HG03565 (cell line): ENCODE data around the gene FCHSD2.

Experiments
- ATAC-seq: cut with Tn5 transposase; IDR thresholded peaks from one replicate; pipeline ENCODE4 v1.9.1; 2021; ENCODE audit warnings: mild to moderate bottlenecking, moderate library complexity; ENCODE audit not compliant: unreplicated experiment

FCHSD2 gene

GRCh38 chr11:72975778-72976521, 166.2 kb downstream of the FCHSD2 start:
- ATAC-seq, result no peak

- ATAC-seq, result no peak
These were observed 167.5 kb downstream of the FCHSD2 start for GRCh38 chr11:72974487-72975205.

GRCh38 chr11:72972496-72973128, 169.5 kb downstream of the FCHSD2 start:
- no peak for ATAC-seq

- no peak for ATAC-seq
These were observed 170.7 kb downstream of the FCHSD2 start for GRCh38 chr11:72971192-72971967.

- no peak for ATAC-seq
These were observed 171.5 kb downstream of the FCHSD2 start for GRCh38 chr11:72970557-72971118.

- ATAC-seq, result peak; percentile 84
These were observed 172.2 kb downstream of the FCHSD2 start for GRCh38 chr11:72969894-72970335.

- no peak for ATAC-seq
These were observed 173.7 kb downstream of the FCHSD2 start for GRCh38 chr11:72968390-72968789.

- no peak for ATAC-seq
These were observed 176.4 kb downstream of the FCHSD2 start for GRCh38 chr11:72965672-72966071.

GRCh38 chr11:72962717-72963116, 179.4 kb downstream of the FCHSD2 start:
- no peak for ATAC-seq

- ATAC-seq, result no peak
These were observed 180.0 kb downstream of the FCHSD2 start for GRCh38 chr11:72962084-72962483.

GRCh38 chr11:72959998-72960731, 182.0 kb downstream of the FCHSD2 start:
- ATAC-seq, result no peak

- no peak for ATAC-seq
These were observed 183.3 kb downstream of the FCHSD2 start for GRCh38 chr11:72958791-72959190.

- ATAC-seq, result no peak
These were observed 186.7 kb downstream of the FCHSD2 start for GRCh38 chr11:72955466-72955865.

GRCh38 chr11:72954860-72955259, 187.3 kb downstream of the FCHSD2 start:
- no peak for ATAC-seq

GRCh38 chr11:72953637-72954036, 188.5 kb downstream of the FCHSD2 start:
- no peak for ATAC-seq

GRCh38 chr11:72951888-72952287, 190.2 kb downstream of the FCHSD2 start:
- ATAC-seq, result no peak

GRCh38 chr11:72951193-72951592, 190.9 kb downstream of the FCHSD2 start:
- no peak for ATAC-seq

GRCh38 chr11:72950685-72951084, 191.4 kb downstream of the FCHSD2 start:
- ATAC-seq, result no peak

- no peak for ATAC-seq
These were observed 194.9 kb downstream of the FCHSD2 start for GRCh38 chr11:72947229-72947628.

GRCh38 chr11:72943664-72944063, 198.5 kb downstream of the FCHSD2 start:
- no peak for ATAC-seq
